Esophagus (tissue), 2 donors: ENCODE data around the gene SERPINA1. TPM values are rescaled to one million over a fixed set of nuclear protein-coding genes. Genes with fewer than 3 reads are reported as not detected.
"Not testable (repeated sequence)": the region's sequence is repeated elsewhere in the genome, so short reads cannot be mapped to it uniquely, and the experiment has no call there.

Experiments
- H3K27ac ChIP-seq, 2 donors: one replicate each; pipeline ENCODE4 v1.5.1; 2013; ENCODE audit warnings: low read depth in 2 of 2, mild to moderate bottlenecking in 2 of 2, inconsistent platforms in 1 of 2, low read length in 1 of 2, moderate library complexity in 1 of 2
- H3K27me3 ChIP-seq, 2 donors: one replicate each; pipeline ENCODE4 v1.6.1; 2013; ENCODE audit warnings: low read length in 2 of 2, control low read depth in 1 of 2, mild to moderate bottlenecking in 1 of 2; ENCODE audit not compliant: insufficient read depth in 2 of 2, control insufficient read depth in 1 of 2
- H3K36me3 ChIP-seq, 2 donors: one replicate each; pipeline ENCODE4 v1.6.1; 2013; ENCODE audit warnings: low read length in 1 of 2; ENCODE audit not compliant: control insufficient read depth in 2 of 2, insufficient read depth in 2 of 2
- H3K4me1 ChIP-seq, 2 donors: one replicate each; pipeline ENCODE4 v1.6.1; 2013; ENCODE audit warnings: low read length in 1 of 2; ENCODE audit not compliant: control insufficient read depth in 2 of 2, insufficient read depth in 2 of 2
- H3K4me3 ChIP-seq, 2 donors: one replicate each; pipeline ENCODE4 v1.5.1; 2013; ENCODE audit warnings: low read length in 2 of 2, mild to moderate bottlenecking in 2 of 2, low read depth in 1 of 2, moderate library complexity in 1 of 2
- H3K9me3 ChIP-seq, 2 donors: one replicate each; pipeline ENCODE4 v1.6.1; 2013; ENCODE audit warnings: mild to moderate bottlenecking in 2 of 2, low read depth in 1 of 2, low read length in 1 of 2, moderate library complexity in 1 of 2; ENCODE audit not compliant: control insufficient read depth in 2 of 2, insufficient read depth in 1 of 2
- WGBS, 2 donors: extraction: QIAGEN DNeasy Blood & Tissue Kit; methylation state at CpG; one replicate each; pipeline ENCODE4 v1.1.7; 2013; 5-methylcytosine and 5-hydroxymethylcytosine counted together
- polyA plus RNA-seq, 2 donors: library from polyadenylated mRNA; stranded (reverse); fragments of 200-250 nt; gene quantifications; one replicate each; pipeline ENCODE4 v1.2.3, GENCODE V29; 2013
- donor health status: healthy with polysubstance abuse.
- donor health status: Bipolar disorder and iron deficiency.

Gene SERPINA1
- polyA plus RNA-seq, 2 donors = 1.5 to 2.2 TPM

GRCh38 chr14:94372021-94372605 lies 16.3 kb downstream of the SERPINA1 start:
- no peaks in the 10 kb centered on the region for H3K27me3 ChIP-seq
- no peaks in the 10 kb centered on the region for H3K36me3 ChIP-seq
- H3K9me3 ChIP-seq = no peaks in the 10 kb centered on the region
- H3K4me1 ChIP-seq = no peaks in the 10 kb centered on the region
- WGBS, 2 donors = 79 to 85% methylated on average over 13 of the region's 13 CpGs
- no peak overlapping the region for H3K27ac ChIP-seq
- no peak overlapping the region for H3K4me3 ChIP-seq

- H3K4me1 ChIP-seq = no peaks in the 10 kb centered on the region
- no peaks in the 10 kb centered on the region for H3K36me3 ChIP-seq
- WGBS, 2 donors = 88 to 89% methylated on average over 3 to 4 of the region's 6 CpGs
- H3K27me3 ChIP-seq = no peaks in the 10 kb centered on the region
- H3K9me3 ChIP-seq = no peaks in the 10 kb centered on the region
- no peak overlapping the region for H3K27ac ChIP-seq
- no peak overlapping the region for H3K4me3 ChIP-seq
Observed at GRCh38 chr14:94370524-94370910, 17.9 kb downstream of the SERPINA1 start.

- H3K27me3 ChIP-seq, H3K36me3 ChIP-seq, H3K27ac ChIP-seq, H3K4me3 ChIP-seq, H3K4me1 ChIP-seq, H3K9me3 ChIP-seq: not testable (repeated sequence)
- 84 to 85% methylated on average over 18 to 20 of the region's 22 CpGs for WGBS, 2 donors
Observed at GRCh38 chr14:94369766-94370523, 18.5 kb downstream of the SERPINA1 start.

- WGBS, 2 donors = 84 to 87% methylated on average over 7 of the region's 7 CpGs
- Histone ChIP-seq H3K4me3 (no peak overlapping the region), H3K27me3 (no peaks in the 10 kb centered on the region), H3K9me3 (no peaks in the 10 kb centered on the region), H3K4me1 (no peaks in the 10 kb centered on the region), H3K36me3 (no peaks in the 10 kb centered on the region), H3K27ac (no peak overlapping the region)
Observed at GRCh38 chr14:94368956-94369355, 19.4 kb downstream of the SERPINA1 start.

GRCh38 chr14:94368243-94368590 lies 20.2 kb downstream of the SERPINA1 start:
- no peak overlapping the region for H3K27ac ChIP-seq
- no peaks in the 10 kb centered on the region for H3K9me3 ChIP-seq
- no peak overlapping the region for H3K4me3 ChIP-seq
- WGBS, 2 donors = 75 to 89% methylated on average over 3 of the region's 3 CpGs
- H3K36me3 ChIP-seq = no peaks in the 10 kb centered on the region
- H3K4me1 ChIP-seq = no peaks in the 10 kb centered on the region
- H3K27me3 ChIP-seq = no peaks in the 10 kb centered on the region

- H3K27me3 ChIP-seq = no peaks in the 10 kb centered on the region
- H3K4me3 ChIP-seq = no peak overlapping the region
- no peaks in the 10 kb centered on the region for H3K4me1 ChIP-seq
- H3K9me3 ChIP-seq = no peaks in the 10 kb centered on the region
- WGBS, 2 donors = 84 to 90% methylated on average over 12 of the region's 12 CpGs
- no peaks in the 10 kb centered on the region for H3K36me3 ChIP-seq
- no peak overlapping the region for H3K27ac ChIP-seq
Observed at GRCh38 chr14:94367347-94368242, 20.8 kb downstream of the SERPINA1 start.

GRCh38 chr14:94366146-94366915 lies 22.1 kb downstream of the SERPINA1 start, which contains the start of gene SERPINA2:
TSS of gene SERPINA2 (minus strand) at chr14:94366698.
- WGBS, 2 donors = 83% methylated on average over 14 of the region's 14 CpGs
- no peaks in the 10 kb centered on the region for H3K4me1 ChIP-seq
- no peaks in the 10 kb centered on the region for H3K36me3 ChIP-seq
- no peak within 1 kb of the TSS for H3K4me3 ChIP-seq
- no peaks in the 10 kb centered on the region for H3K27me3 ChIP-seq
- H3K27ac ChIP-seq = no peak within 1 kb of the TSS
- H3K9me3 ChIP-seq = no peaks in the 10 kb centered on the region

GRCh38 chr14:94365624-94366023 lies 22.8 kb downstream of the SERPINA1 start:
- H3K4me3 ChIP-seq = no peak overlapping the region
- H3K27me3 ChIP-seq = no peaks in the 10 kb centered on the region
- H3K27ac ChIP-seq = no peak overlapping the region
- H3K9me3 ChIP-seq = no peaks in the 10 kb centered on the region
- H3K4me1 ChIP-seq = no peaks in the 10 kb centered on the region
- H3K36me3 ChIP-seq = no peaks in the 10 kb centered on the region
- WGBS, 2 donors = 81 to 82% methylated on average over 3 of the region's 3 CpGs

GRCh38 chr14:94364964-94365363 lies 23.4 kb downstream of the SERPINA1 start:
- Histone ChIP-seq H3K4me1 (no peaks in the 10 kb centered on the region), H3K27ac (no peak overlapping the region), H3K36me3 (no peaks in the 10 kb centered on the region), H3K4me3 (no peak overlapping the region), H3K27me3 (no peaks in the 10 kb centered on the region), H3K9me3 (no peaks in the 10 kb centered on the region)
- 65 to 72% methylated on average over 5 of the region's 5 CpGs for WGBS, 2 donors
